HG03196 (cell line): Measurements from ENCODE around the gene SCN9A.

Source experiments
- ATAC-seq: cut with Tn5 transposase; IDR thresholded peaks from one replicate; pipeline ENCODE4 v1.9.1; 2021; ENCODE audit not compliant: unreplicated experiment

The SCN9A gene

DNA sequence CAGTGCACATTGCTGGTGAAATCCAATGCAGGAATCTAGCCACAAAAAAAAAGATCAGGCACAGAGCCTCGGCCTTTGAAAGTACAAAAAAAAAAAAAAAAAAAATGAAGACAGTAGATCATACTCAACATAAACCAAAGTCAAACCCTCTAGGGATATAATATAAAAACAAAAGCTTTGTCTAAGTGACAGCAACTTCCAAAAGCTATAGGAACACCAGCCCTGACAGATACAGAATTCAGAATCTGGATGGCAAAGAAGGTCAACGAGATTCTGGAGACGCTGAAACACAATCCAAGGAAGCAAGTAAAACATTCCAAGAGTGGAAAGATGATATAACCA, 194.0 kb downstream of the SCN9A start:
- ATAC-seq, result no peak

DNA sequence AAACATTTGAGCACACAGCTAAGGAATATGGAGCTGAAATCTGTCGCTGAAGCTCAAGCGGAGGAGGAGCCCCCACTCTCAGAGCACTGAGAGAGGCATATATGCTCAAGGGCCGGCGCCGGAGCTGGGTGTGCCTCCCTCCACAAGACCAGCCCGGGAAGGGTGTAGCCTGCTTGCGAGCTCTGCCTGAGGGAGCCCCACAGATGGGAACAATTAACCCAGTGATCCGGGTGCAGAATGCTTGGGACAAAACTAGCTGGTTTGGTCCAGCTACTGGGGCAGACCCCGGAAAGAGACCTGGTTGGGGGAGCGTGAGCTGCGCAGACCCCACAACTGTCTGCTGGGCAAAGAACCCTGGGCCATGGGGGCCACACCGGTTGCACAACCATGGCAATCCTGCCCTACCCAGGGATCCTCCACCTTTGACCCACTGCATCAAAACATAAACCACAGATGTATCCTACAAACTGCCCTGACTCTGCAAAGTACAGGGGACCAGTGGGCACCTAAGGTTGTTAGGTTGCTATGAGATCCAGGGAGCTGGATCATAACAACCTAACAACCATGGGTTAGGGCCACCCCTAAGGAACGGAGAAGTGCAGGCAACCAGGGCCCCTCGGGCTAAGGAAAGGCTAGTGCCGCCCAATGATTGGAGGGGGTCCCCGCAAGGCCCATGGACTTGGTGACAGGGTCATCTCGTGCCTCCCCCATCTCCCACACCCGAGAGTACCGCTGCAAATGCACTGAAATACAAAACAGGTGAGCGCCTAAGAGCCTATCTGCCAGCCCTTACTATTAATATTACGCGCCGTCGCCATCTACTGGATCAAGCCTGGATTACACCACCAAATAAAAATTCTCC, 194.6 kb downstream of the SCN9A start:
- peak; percentile 80 for ATAC-seq

DNA sequence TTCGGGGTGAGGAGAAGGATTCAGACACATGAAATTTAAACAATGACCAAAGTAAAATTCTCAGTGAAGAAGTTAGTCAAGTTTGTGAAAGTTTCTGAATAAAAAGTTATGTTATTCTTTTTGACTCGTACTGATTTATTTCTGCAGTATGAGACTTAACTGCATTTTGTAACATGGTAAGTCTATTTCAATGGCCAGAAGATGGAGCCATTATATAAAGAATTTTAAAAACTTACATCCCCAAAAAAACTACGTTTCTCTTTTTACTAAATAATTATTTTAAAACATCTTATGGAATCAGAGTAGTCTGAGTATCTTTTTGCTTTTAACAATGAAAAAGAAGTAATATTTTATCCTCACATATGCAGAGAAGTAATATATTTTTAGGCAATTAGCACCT, 196.5 kb downstream of the SCN9A start:
- ATAC-seq, result no peak

DNA sequence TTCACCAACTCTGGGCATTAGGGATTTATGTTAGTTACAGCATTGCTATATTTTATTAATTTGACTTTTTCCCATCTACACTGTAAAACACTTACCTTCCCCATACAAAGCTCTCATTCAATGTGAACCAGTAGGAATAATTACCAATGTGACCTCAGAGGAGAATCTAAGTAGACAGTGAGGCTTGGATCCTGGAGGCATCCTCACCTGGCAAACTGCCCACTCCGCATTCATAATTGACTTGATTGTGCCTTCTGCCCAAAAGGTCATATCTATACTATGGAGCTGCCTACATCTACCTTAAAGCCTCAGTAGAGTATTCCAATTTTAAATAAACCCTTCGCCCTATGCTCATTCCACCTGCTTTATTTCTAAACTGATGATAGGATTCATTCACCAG, 202.5 kb downstream of the SCN9A start:
- no peak for ATAC-seq

DNA sequence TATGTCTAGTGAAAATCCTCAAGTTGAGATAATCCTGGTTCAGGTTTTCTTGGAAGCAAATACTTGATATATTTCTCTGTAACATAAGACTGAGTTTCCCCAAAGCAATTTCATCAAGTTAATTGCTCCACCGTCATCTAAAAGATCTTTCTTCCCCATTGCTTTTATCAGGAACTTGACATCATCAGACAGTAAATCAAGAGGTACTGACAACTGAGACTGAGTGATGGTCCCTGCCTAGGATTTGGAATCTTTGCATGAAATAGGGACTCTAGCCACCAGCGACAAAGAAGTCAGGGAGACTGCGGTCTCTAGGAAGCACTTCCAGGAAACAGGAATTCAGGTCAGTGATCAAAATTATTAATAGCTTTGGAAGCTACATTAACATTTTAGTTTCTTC, 204.5 kb downstream of the SCN9A start:
- ATAC-seq, result no peak

DNA sequence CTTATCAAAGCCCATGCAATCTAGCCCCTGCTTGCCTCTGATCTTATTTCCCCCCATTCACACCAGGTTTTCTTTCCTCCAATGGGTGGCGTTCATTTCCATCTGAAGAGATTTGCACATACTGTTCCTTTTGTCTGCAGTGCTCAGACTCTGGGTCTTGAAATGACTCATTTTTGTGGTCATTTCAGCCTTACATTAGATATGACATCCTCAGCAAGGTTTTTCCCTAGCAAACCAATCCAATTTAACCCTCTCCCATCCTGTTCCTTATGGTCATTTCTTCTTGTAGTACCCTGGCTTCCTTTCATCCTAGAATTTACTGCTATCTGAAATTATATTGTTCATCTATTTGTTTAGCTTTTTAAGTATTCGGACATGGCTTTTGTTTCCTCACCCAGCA, 205.4 kb downstream of the SCN9A start:
- no peak for ATAC-seq

DNA sequence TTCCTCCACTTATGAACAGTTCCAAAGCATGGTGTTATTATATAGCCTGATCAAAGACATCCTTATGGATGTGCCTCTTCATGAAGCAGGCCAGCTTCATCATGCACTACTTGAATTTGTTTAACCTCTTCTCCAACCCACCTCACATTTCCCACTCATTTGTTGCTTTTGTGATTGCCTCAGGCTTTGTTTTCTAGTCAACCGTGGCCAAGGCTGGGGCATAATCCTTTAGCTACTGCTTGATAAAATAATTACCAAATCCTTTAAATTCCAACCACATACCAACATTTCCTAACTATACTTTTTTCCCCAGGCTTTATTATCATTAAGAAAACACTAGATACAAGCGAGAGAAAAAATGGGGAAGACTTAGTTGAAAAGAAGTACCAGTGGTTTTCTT, 208.3 kb downstream of the SCN9A start:
- ATAC-seq, result no peak

DNA sequence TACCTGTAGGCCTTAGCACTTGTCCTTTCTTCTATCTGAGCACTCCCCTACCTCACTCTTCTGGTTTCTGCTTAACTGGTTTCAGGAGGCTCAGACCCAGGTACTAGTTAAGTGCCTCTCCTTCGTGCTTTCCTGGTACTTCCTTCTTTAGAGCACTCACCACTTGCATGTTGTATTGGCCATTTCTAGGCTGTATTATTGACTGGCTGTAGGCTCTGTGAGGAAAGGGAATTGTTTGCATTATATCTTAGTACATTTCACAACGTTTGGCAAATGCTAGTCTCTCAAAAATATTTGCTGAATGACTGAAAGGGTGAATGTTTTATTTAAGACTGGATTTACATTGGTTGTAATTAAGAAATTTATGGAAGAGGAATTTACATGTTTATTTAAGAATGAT, 212.0 kb downstream of the SCN9A start:
- ATAC-seq, result no peak

DNA sequence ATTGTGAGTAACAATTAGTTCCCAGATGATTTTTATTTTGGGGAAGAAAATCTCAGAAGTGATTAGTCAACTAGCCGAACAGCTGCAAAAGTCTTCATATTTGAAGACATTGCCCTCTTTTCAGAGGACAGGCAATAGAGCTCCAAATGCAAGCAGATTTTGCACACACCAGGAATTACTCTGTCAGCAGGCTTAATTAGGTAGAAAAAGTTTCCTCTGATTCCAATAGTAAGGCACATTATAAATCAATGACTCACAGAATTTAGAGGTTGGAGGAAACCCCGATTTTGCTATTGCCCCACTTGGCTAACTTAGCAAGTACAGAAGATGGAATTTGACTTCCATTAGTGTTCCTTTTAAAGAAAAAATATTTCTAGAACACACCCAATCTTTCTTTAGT, 217.2 kb downstream of the SCN9A start:
- no peak for ATAC-seq

DNA sequence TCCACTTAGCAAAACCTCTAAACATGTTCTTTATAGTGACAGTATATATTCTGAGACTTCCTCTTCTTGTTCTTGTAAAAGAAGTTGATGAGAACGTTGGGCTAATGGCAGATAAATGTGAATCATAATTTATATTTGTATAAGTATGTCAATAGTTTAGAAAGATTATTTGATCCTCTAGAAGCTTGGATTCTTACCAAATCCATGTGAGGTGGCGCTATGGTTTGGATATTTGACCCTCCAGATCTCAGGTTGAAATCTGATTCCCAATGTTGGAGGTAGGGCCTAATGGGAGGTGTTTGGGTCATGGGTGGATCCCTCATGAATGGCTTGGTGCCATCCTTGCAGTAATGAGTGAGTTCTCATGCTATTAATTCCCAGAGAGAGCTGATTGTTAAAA, 218.2 kb downstream of the SCN9A start:
- no peak for ATAC-seq

DNA sequence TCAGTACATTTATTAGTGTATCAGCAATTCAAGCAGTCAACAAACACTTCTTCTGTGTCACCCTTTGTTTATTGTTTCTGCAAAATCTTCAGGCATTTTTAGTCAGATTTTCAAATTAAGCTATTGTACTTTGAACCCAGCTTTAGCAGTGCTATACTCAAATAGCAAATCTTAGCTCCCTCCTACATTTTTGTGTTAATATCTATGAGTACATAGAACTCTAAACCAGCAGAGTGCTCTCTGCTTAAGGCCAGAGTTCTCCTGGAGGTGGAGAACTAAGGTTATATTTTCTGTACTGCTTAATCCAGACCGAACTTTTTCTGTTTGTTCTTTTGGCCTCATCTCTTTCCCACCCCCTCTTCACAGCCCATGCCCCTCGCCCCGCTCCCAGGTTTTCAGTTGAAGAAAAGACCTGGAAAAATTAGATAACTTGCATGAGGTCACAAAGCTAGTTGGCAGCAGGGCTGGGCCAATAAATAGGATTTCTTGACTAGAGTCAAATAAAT, 218.7 kb downstream of the SCN9A start:
- ATAC-seq, result no peak

DNA sequence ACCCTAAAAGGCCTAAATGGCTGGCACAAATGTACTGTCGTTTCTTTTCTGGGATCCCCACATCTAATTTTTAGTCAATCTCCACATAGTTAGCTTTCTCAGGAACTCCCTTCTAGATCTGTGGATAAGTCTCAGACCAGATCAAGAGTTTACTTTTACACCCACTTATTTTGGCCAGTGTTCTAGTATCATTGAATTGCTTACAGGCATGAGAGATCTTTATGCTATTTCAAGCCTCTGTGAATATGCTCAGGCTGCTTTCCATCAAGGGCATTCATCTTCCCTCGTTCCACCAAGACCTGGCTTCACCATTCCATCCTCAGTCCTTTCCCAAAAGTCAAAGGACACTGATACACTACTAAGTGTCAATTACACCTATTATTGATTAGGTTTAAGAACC, 220.2 kb downstream of the SCN9A start:
- ATAC-seq, result no peak

DNA sequence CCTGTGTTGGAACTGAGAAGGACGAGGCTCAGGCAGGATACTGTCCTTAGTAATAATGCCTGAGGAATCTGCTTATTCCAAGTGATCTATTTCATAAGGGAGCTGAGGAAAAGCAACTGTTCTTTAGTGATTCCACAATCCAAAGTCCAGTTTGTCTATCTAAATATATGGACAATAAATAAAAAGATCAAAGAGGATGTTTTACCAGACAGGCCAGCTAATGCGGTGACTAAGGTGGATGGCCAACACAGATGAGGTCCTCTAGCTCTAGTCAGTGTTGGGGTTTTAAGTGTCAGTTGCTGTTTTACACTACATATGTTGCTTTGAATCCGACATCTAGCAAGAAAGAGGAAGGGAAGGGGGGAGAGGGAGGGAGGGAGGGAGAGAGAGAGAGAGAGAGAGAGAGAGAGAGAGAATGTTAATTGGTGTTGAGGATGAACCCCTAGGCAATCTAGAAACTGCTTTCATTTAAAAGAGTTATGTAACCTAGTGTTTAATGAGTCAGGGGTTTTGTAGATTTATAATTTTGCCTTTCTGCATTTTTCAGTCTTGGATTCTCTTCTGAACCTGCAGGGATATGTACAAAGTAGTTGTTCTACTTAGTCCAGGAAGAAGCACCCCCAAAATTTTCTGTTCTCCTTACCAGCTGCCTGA, 220.9 kb downstream of the SCN9A start:
- ATAC-seq, result no peak

DNA sequence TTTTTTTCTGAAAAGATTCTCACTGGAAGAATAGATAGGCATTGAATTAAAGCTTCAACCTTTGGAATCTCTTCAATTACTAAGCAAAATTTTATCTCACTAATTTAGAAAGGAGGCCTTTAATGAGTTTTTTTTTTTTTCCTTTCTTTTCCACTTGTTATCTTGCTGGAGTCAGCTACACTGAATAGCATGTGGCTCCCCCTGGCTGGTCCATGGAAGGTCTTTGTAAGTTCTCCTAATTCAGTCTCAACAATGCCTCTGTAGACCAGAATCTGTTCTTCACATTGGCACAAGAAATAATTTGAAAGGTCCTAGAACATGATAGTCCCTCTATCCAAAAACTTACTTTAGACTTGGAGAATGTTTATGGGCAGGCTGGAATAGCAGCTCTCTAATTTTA, 223.7 kb downstream of the SCN9A start:
- ATAC-seq, result no peak

DNA sequence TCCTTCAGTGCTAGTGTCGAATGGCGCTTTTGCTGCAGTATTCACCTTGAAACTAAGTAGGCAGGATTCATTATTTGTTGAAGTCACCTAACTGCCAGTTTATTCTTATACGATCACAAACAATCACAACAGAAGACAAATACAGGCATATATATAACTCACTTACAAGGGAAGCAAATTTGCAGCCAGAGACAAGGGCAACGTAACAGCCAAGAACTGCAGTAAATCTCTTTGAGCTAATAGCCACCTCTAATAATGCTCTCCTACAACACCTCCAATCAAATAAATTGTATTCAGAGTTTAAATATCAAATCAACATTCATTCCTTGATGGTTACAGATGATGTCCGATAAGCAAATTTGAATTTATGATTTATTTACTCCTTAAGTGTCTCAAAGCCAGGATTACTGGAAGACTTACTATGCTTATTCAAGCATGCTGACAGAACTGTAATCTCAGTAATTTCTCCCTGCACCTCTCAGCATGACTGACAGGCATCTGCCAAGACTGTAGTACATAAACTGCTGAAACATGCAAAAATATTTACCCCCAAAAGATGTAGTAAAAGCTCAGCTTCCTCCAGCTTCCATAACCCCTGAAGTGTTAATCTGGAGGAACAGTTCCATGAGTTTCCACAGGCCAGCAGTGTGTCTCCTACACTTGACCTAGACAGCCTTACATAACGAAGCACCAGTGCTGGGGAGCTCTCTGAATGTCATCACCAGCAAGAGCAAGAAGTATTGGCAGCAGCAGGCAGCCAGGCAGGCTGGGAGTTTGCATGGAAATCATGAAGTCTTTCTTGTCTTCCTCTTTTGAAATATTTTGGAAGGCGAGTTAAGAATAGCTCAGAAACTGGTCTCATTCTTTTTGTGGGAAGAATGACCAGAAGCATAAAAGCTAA, 227.0 kb downstream of the SCN9A start:
- ATAC-seq, result no peak

DNA sequence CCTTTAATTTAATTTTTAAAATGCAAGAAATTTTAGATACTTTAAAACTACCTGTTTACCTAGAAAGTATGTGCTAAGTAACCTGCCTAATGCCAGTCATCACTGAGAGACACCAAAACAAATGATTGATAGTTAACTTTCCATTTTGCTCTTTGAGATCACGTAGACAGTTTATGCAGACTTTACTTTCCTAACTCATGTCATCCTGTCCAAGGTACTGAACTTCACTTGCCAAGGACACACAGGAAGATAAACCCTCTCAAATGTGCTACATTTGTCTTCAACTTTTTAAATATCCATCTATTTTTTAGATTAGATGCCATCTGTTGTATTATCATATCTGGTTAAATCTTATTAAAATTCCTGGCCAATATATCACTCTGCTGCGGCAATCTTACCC, 227.9 kb downstream of the SCN9A start:
- no peak for ATAC-seq
